DND-41 (cell line): ENCODE results near the gene RBM47.

Experiments
- EZH2 ChIP-seq: IDR thresholded peaks from 3 replicates; pipeline ENCODE4 v1.6.1; 2012; ENCODE audit warnings: borderline replicate concordance, low read depth, mild to moderate bottlenecking, moderate library complexity, low read length, inconsistent platforms; ENCODE audit not compliant: severe bottlenecking
- TF ChIP-seq, protein P1 (sequence below): IDR thresholded peaks from 2 replicates; pipeline ENCODE4 v1.5.1; 2012; ENCODE audit warnings: borderline replicate concordance, low read length, moderate library complexity, mild to moderate bottlenecking; ENCODE audit not compliant: poor library complexity, severe bottlenecking; ENCODE audit errors: extremely low read depth

DNA sequence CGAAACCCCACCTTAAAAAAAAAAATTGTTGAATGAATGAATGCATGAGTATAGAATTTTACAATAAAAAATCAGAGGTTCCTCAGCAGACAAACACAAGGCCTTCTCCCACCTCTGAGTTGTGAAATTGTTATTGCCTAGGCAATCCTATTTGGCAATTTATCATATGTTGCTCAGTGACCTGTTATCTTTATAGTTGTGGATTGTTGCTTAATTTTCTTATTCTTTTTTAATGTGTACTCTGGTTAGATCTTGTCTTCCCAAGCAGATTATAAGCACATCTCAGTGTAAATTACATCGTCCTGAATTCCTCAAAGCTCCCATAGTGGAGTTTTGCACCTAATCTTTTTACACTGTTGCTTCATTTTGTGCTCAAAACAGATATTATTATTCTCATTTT is 71.9 kb downstream of the RBM47 start:
- TF ChIP-seq, protein P1, sequence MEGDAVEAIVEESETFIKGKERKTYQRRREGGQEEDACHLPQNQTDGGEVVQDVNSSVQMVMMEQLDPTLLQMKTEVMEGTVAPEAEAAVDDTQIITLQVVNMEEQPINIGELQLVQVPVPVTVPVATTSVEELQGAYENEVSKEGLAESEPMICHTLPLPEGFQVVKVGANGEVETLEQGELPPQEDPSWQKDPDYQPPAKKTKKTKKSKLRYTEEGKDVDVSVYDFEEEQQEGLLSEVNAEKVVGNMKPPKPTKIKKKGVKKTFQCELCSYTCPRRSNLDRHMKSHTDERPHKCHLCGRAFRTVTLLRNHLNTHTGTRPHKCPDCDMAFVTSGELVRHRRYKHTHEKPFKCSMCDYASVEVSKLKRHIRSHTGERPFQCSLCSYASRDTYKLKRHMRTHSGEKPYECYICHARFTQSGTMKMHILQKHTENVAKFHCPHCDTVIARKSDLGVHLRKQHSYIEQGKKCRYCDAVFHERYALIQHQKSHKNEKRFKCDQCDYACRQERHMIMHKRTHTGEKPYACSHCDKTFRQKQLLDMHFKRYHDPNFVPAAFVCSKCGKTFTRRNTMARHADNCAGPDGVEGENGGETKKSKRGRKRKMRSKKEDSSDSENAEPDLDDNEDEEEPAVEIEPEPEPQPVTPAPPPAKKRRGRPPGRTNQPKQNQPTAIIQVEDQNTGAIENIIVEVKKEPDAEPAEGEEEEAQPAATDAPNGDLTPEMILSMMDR: no peak
- TF ChIP-seq EZH2: no peak
